SK-N-MC (cell line): ENCODE measurements around the gene OR4C16.

Source experiments
- DNase-seq: peaks from one replicate; pipeline ENCODE4 v3.0.0-alpha.2; 2011; ENCODE audit warnings: low read depth, low spot score
- H3K27ac ChIP-seq: fragments of 200-600 bp; sonication (generic); 2 replicates; pipeline ENCODE4 v1.5.1; 2016; ENCODE audit warnings: mixed run types
- H3K36me3 ChIP-seq: fragments of 200-600 bp; sonication (generic); 2 replicates; pipeline ENCODE4 v1.6.1; 2017; ENCODE audit warnings: antibody characterized with exemption, low read length, mixed read lengths; ENCODE audit not compliant: insufficient read depth
- H3K4me3 ChIP-seq: fragments of 200-600 bp; sonication (generic); 2 replicates; pipeline ENCODE4 v1.5.1; 2016
- H3K9ac ChIP-seq: fragments of 200-600 bp; sonication (generic); 2 replicates; pipeline ENCODE4 v1.8.0; 2017; ENCODE audit warnings: mixed run types, mixed read lengths; ENCODE audit not compliant: insufficient read length
- H3K9me3 ChIP-seq: fragments of 200-600 bp; sonication (generic); 2 replicates; pipeline ENCODE4 v1.6.1; 2017; ENCODE audit warnings: low read depth, mild to moderate bottlenecking, antibody characterized with exemption, low read length, moderate library complexity, mixed read lengths
- EZH2 ChIP-seq: fragments of 200-600 bp; sonication (generic); IDR thresholded peaks from one replicate; pipeline ENCODE4 v1.6.1; 2017; ENCODE audit warnings: antibody characterized with exemption
- FOXP2 ChIP-seq: optimal IDR thresholded peaks from 2 replicates; pipeline ENCODE3; 2011; ENCODE audit warnings: mild to moderate bottlenecking, moderate library complexity; ENCODE audit not compliant: insufficient read depth; ENCODE audit errors: extremely low read length, control extremely low read depth
- POLR2AphosphoS5 ChIP-seq: IDR thresholded peaks from 2 replicates; pipeline ENCODE4 v1.6.1; 2012; ENCODE audit warnings: mild to moderate bottlenecking, low read depth, low read length, borderline replicate concordance

Gene OR4C16, protein sequence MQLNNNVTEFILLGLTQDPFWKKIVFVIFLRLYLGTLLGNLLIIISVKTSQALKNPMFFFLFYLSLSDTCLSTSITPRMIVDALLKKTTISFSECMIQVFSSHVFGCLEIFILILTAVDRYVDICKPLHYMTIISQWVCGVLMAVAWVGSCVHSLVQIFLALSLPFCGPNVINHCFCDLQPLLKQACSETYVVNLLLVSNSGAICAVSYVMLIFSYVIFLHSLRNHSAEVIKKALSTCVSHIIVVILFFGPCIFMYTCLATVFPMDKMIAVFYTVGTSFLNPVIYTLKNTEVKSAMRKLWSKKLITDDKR

GRCh38 chr11:55571828-55572227, at the start of gene OR4C16:
Gene OR4C16 (plus strand): TSS chr11:55572128. CDS start chr11:55572128, 0 bp downstream.
- no peak within 1 kb of the TSS for H3K27ac ChIP-seq
- H3K36me3 ChIP-seq: no peaks in the 10 kb centered on the region
- DNase-seq: no peak
- TF ChIP-seq POLR2AphosphoS5 (no peak), EZH2 (no peak), FOXP2 (no peak)
- H3K4me3 ChIP-seq: no peak within 1 kb of the TSS
- no peak within 1 kb of the TSS for H3K9ac ChIP-seq
- no peaks in the 10 kb centered on the region for H3K9me3 ChIP-seq

- Histone ChIP-seq H3K36me3 (no peaks in the 10 kb centered on the region), H3K9me3 (no peaks in the 10 kb centered on the region), H3K4me3 (no peak within 1 kb of the TSS), H3K9ac (no peak within 1 kb of the TSS), H3K27ac (no peak within 1 kb of the TSS)
- no peak for DNase-seq
- TF ChIP-seq POLR2AphosphoS5: no peak
- no peak for TF ChIP-seq FOXP2
- TF ChIP-seq EZH2: no peak
Observed at GRCh38 chr11:55554169-55554568, 17.8 kb upstream of the OR4C16 start, which contains the start of gene OR4C15. Gene OR4C15 (plus strand): TSS chr11:55554469. CDS start chr11:55554469, 0 bp downstream.

DNA sequence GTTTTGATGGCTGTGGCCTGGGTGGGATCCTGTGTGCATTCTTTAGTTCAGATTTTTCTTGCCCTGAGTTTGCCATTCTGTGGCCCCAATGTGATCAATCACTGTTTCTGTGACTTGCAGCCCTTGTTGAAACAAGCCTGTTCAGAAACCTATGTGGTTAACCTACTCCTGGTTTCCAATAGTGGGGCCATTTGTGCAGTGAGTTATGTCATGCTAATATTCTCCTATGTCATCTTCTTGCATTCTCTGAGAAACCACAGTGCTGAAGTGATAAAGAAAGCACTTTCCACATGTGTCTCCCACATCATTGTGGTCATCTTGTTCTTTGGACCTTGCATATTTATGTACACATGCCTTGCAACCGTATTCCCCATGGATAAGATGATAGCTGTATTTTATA, 620 bp downstream of the OR4C16 start:
- Histone ChIP-seq H3K9me3 (no peaks in the 10 kb centered on the region), H3K36me3 (no peaks in the 10 kb centered on the region), H3K9ac (no peak overlapping the region), H3K4me3 (no peak overlapping the region), H3K27ac (no peak overlapping the region)
- no peak for DNase-seq
- no peak for TF ChIP-seq FOXP2
- TF ChIP-seq EZH2: no peak
- no peak for TF ChIP-seq POLR2AphosphoS5

DNA sequence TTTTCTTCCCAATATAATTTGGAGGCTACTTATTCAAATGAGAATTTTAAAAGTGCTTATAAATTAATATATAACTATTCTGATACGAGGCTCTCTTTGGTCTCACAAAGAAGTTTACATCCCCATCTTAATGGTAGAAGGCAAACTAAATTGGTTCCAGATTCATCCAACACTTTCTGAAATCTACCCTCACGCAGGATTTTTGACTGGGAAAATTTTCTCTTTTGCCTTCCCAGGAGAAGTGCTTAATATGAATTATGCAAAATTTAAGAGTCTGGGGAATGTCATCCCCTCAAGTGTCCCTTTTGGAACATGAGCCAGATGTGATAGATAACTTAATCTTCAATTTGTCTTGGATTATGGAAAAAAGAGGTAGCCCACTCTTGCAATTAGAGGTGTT, 35.6 kb downstream of the OR4C16 start, which contains the start of gene OR4C11:
OR4C11 (minus strand) TSS at position 101 of the 400 bp plus-strand sequence. CDS start 3,272 bp downstream, outside the sequence.
- Histone ChIP-seq H3K9ac (no peak within 1 kb of the TSS), H3K36me3 (no peaks in the 10 kb centered on the region), H3K9me3 (no peaks in the 10 kb centered on the region), H3K4me3 (no peak within 1 kb of the TSS), H3K27ac (no peak within 1 kb of the TSS)
- TF ChIP-seq FOXP2: no peak
- no peak for TF ChIP-seq POLR2AphosphoS5
- no peak for TF ChIP-seq EZH2
- DNase-seq: no peak
